Measurements from ENCODE around the gene SHC1. TPM values are rescaled to one million over a fixed set of nuclear protein-coding genes. Genes with fewer than 3 reads are reported as not detected.

Gene SHC1
- total and polyA plus RNA-seq, 2 experiments from 2014 or later: 117 to 211 TPM

- Histone ChIP-seq H3K4me1 (ENCODE audit: insufficient read depth) (peaks cover 25% of the 10 kb centered on the region), H3K27me3 (ENCODE audit: insufficient read depth) (no peaks in the 10 kb centered on the region), H3K4me2 (no peak overlapping the region), H2AFZ (no peak overlapping the region), H3F3A (replicated peaks; ENCODE audit: low read depth) (peaks cover 10% of the 10 kb centered on the region), H3K36me3 (ENCODE audit: insufficient read depth) (no peaks in the 10 kb centered on the region), H3K79me2 (replicated peaks; ENCODE audit: insufficient read depth) (no peaks in the 10 kb centered on the region), H3K27ac (ENCODE audit: low read depth) (no peak overlapping the region), H3K4me3 (no peak overlapping the region), H4K20me1 (replicated peaks; ENCODE audit: insufficient read depth) (peaks cover 9% of the 10 kb centered on the region; the same call in 1 of the 2 replicates), H3K9me2 (ENCODE audit: insufficient read depth) (no peaks in the 10 kb centered on the region)
- Mint-ChIP-seq H3K27ac (no peak overlapping the region), H3K4me3 (no peak overlapping the region; the same call in 2 of the 3 replicates), H3K27me3 (ENCODE audit: insufficient read depth, low read depth, poor library complexity) (peaks cover 31% of the 10 kb centered on the region), H3K36me3 (ENCODE audit: low read depth) (peaks cover under 1% of the 10 kb centered on the region; the same call in 2 of the 3 replicates), H3K4me1 (peaks cover 49% of the 10 kb centered on the region), H3K9me3 (no peaks in the 10 kb centered on the region)
- ATAC-seq (no peak), DNase-seq (ENCODE audit: low spot score) (no peak)
- TF ChIP-seq EZH2 (IDR thresholded peaks at IDR 0.05; ENCODE audit: low read depth, unreplicated experiment) (no peak), CTCF (conservative IDR thresholded peaks at IDR 0.05; ENCODE audit: low read depth in 2 of 2) (no peak), CREB1 (CRISPR knock-in tag; IDR thresholded peaks at IDR 0.05; ENCODE audit: low read depth) (no peak), NANOG (IDR thresholded peaks at IDR 0.05; ENCODE audit: borderline replicate concordance) (no peak), ZNF114 (CRISPR knock-in tag; IDR thresholded peaks at IDR 0.05) (no peak)
These were observed 17.9 kb downstream of the SHC1 start for GRCh38 chr1:154952664-154953063.

- no peak for TF ChIP-seq POLR2AphosphoS5 (IDR thresholded peaks at IDR 0.05; ENCODE audit: low read depth)
- no peak for TF ChIP-seq NANOG (IDR thresholded peaks at IDR 0.05; ENCODE audit: borderline replicate concordance)
- H2AFZ ChIP-seq: no peak overlapping the region
- Mint-ChIP-seq H3K27me3 (ENCODE audit: insufficient read depth, low read depth, poor library complexity) (peaks cover 28% of the 10 kb centered on the region), H3K9me3 (no peaks in the 10 kb centered on the region), H3K27ac (no peak overlapping the region), H3K4me1 (peaks cover 43% of the 10 kb centered on the region), H3K36me3 (ENCODE audit: low read depth) (no peaks in the 10 kb centered on the region; the same call in 2 of the 3 replicates), H3K4me3 (no peak overlapping the region; the same call in 2 of the 3 replicates)
- no peak for ATAC-seq
- no peak overlapping the region for H3K4me3 ChIP-seq
- no peak for DNase-seq (ENCODE audit: low spot score)
- no peaks in the 10 kb centered on the region for H3K27me3 ChIP-seq (ENCODE audit: insufficient read depth)
- H4K20me1 ChIP-seq (replicated peaks; ENCODE audit: insufficient read depth): peaks cover 3% of the 10 kb centered on the region; the same call in 1 of the 2 replicates
- H3K27ac ChIP-seq (ENCODE audit: low read depth): no peak overlapping the region
- H3K36me3 ChIP-seq (ENCODE audit: insufficient read depth): no peaks in the 10 kb centered on the region
- no peaks in the 10 kb centered on the region for H3K79me2 ChIP-seq (replicated peaks; ENCODE audit: insufficient read depth)
- no peak overlapping the region for H3K4me2 ChIP-seq
- H3K4me1 ChIP-seq (ENCODE audit: insufficient read depth): peaks cover 19% of the 10 kb centered on the region
- H3F3A ChIP-seq (replicated peaks; ENCODE audit: low read depth): peaks cover 7% of the 10 kb centered on the region; the same call in 1 of the 2 replicates
- no peaks in the 10 kb centered on the region for H3K9me2 ChIP-seq (ENCODE audit: insufficient read depth)
These were observed 18.5 kb downstream of the SHC1 start for GRCh38 chr1:154951901-154952657.

- Histone ChIP-seq H3K4me2 (no peak overlapping the region), H3K9me2 (ENCODE audit: insufficient read depth) (no peaks in the 10 kb centered on the region), H3K27me3 (ENCODE audit: insufficient read depth) (no peaks in the 10 kb centered on the region)
- TF ChIP-seq REST (IDR thresholded peaks at IDR 0.05; ENCODE audit: unreplicated experiment) (no peak), POLR2AphosphoS5 (IDR thresholded peaks at IDR 0.05; ENCODE audit: low read depth) (no peak)
These were observed 22.5 kb downstream of the SHC1 start for GRCh38 chr1:154948079-154948478.

More at GRCh38 chr1:154948079-154948478, 22.5 kb downstream of the SHC1 start:
- Mint-ChIP-seq H3K27ac (no peak overlapping the region), H3K36me3 (ENCODE audit: low read depth) (no peaks in the 10 kb centered on the region; the same call in 2 of the 3 replicates), H3K27me3 (ENCODE audit: insufficient read depth, low read depth, poor library complexity) (peaks cover 8% of the 10 kb centered on the region), H3K9me3 (no peaks in the 10 kb centered on the region), H3K4me1 (peaks cover 15% of the 10 kb centered on the region; the same call in 2 of the 3 replicates), H3K4me3 (no peak overlapping the region)
- H2AFZ ChIP-seq: no peak overlapping the region
- H3F3A ChIP-seq (replicated peaks; ENCODE audit: low read depth): no peaks in the 10 kb centered on the region
- no peak overlapping the region for H3K4me3 ChIP-seq
- no peaks in the 10 kb centered on the region for H3K36me3 ChIP-seq (ENCODE audit: insufficient read depth)
- no peaks in the 10 kb centered on the region for H4K20me1 ChIP-seq (replicated peaks; ENCODE audit: insufficient read depth)
- H3K27ac ChIP-seq (ENCODE audit: low read depth): no peak overlapping the region
- peaks cover 3% of the 10 kb centered on the region; the same call in 1 of the 2 replicates for H3K4me1 ChIP-seq (ENCODE audit: insufficient read depth)
- no peaks in the 10 kb centered on the region for H3K79me2 ChIP-seq (replicated peaks; ENCODE audit: insufficient read depth)
- ATAC-seq (no peak), DNase-seq (ENCODE audit: low spot score) (no peak)
